Erythroblast (primary cell): ENCODE results near the gene OVOL2.

ENCODE experiments used
- GATA1 ChIP-seq: IDR thresholded peaks from 2 replicates; pipeline ENCODE4 v1.6.1; 2011; ENCODE audit warnings: low read depth, mild to moderate bottlenecking, control low read depth, low read length, moderate library complexity
- POLR2A ChIP-seq: IDR thresholded peaks from 2 replicates; pipeline ENCODE4 v1.6.1; 2011; ENCODE audit warnings: mild to moderate bottlenecking, low read length

DNA sequence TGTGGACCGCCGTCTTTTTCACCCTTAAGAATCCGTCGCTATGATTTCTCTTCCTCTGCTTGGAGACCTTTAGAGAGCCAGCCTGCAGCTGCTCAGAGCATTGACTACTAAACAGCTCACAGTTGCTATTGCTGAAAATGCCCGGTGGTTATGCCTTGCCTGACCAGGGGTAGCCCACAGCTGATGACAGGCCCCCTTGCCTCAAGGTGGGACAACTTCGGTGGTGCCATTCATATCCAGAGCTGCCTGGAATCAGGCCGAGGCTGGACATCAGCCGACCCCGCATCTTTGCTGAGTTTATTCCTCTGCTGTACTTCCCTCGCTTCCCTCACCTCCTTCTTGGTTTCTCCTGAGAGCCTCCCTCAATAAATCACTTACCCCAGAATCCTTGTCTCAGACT, 39.6 kb downstream of the OVOL2 start:
- no peak for TF ChIP-seq POLR2A
- TF ChIP-seq GATA1: no peak
